ENCODE data around the gene ARIH2.

Gene ARIH2

DNA sequence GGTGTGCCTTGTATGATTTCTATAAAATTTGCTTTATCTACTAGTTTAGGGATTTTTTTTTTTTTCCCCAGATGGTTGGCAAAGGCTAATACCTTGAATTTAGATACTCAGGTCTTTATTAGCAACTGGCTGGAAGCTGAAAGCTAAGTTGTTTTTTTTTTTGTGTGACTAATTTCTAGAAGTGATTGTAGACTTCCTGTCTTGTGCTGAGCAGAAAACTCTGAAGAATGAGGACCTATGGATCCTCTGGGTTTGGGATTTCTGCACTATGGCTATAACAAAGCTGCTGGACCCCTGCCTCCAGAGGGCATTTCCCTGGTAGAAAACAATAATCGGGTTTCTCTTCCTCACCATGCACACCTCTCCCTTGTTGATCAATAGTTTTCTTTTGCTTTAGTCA, 10.0 kb downstream of the ARIH2 start:
- TF ChIP-seq, protein P1, sequence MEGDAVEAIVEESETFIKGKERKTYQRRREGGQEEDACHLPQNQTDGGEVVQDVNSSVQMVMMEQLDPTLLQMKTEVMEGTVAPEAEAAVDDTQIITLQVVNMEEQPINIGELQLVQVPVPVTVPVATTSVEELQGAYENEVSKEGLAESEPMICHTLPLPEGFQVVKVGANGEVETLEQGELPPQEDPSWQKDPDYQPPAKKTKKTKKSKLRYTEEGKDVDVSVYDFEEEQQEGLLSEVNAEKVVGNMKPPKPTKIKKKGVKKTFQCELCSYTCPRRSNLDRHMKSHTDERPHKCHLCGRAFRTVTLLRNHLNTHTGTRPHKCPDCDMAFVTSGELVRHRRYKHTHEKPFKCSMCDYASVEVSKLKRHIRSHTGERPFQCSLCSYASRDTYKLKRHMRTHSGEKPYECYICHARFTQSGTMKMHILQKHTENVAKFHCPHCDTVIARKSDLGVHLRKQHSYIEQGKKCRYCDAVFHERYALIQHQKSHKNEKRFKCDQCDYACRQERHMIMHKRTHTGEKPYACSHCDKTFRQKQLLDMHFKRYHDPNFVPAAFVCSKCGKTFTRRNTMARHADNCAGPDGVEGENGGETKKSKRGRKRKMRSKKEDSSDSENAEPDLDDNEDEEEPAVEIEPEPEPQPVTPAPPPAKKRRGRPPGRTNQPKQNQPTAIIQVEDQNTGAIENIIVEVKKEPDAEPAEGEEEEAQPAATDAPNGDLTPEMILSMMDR (IDR thresholded peaks at IDR 0.05; ENCODE audit: extremely low read depth, insufficient read depth, missing control alignments), result no peak
- DNase-seq (ENCODE audit: low spot score), result peak; percentile 30
- in situ Hi-C loops (cut with MboI; ENCODE audit: low pct_unique_long_range_greater_than_20kb, low sequenced_read_pairs, unreplicated experiment), result no loop called here

DNA sequence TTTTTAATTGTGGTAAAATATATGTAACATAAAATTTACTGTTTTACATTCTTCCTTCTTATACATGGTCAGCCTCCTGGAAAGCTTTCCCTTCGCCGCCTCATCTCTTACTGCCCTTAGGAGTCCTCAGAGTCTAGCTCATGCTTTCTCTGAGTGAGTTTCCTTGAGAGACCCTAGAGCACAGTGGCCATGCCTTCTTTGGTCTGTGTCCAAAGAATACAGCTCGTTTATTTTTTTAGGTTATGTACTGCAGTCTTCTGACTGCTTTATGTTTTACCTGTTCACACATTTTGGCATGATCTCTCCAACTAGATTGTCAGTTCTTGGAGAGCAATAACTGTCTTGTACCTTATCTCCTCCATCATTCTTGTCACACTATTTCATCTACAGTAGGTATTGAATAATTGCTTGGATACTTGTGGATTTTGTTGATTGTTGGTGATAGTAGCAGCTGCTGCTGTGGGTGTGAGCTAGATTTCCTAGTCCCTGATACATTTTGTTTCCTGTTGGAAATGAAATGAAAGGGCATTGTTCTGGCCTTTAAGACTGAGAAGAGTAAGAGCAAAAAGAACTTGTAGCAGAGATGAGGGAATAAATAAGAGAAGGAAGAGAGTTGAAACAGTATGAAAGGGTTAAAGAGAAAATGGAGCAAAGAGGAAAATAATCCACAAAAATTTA, 10.9 kb downstream of the ARIH2 start:
- in situ Hi-C loops (cut with MboI; ENCODE audit: low pct_unique_long_range_greater_than_20kb, low sequenced_read_pairs, unreplicated experiment), result no loop called here

DNA sequence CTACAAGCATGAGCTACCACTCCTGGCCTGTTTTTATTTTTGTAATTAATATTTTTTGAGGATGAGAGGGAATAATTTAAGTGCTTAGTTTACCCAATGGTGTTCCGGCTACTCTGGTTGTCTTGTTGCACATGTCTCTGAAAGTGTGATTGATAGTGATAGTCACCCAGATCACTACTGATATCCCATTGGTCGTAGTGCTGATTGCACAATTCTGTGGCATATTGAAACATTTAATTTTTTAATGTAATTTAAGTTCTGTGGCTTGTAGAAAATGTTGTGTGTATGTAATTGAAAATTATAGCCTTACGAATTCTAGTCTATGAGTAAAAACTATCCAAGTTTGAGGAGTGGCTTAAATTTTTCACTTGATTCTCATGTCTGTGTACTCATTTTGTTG, 11.9 kb downstream of the ARIH2 start:
- TF ChIP-seq, protein P1 (IDR thresholded peaks at IDR 0.05; ENCODE audit: extremely low read depth, insufficient read depth, missing control alignments), result no peak
- in situ Hi-C loops (cut with MboI; ENCODE audit: low pct_unique_long_range_greater_than_20kb, low sequenced_read_pairs, unreplicated experiment), result no loop called here
- DNase-seq (ENCODE audit: low spot score), result no peak

More for the DNA sequence above, 10.9 kb downstream of the ARIH2 start:
- TF ChIP-seq, protein P1 (IDR thresholded peaks at IDR 0.05; ENCODE audit: extremely low read depth, insufficient read depth, missing control alignments), result no peak
- DNase-seq (ENCODE audit: low spot score), result no peak

DNA sequence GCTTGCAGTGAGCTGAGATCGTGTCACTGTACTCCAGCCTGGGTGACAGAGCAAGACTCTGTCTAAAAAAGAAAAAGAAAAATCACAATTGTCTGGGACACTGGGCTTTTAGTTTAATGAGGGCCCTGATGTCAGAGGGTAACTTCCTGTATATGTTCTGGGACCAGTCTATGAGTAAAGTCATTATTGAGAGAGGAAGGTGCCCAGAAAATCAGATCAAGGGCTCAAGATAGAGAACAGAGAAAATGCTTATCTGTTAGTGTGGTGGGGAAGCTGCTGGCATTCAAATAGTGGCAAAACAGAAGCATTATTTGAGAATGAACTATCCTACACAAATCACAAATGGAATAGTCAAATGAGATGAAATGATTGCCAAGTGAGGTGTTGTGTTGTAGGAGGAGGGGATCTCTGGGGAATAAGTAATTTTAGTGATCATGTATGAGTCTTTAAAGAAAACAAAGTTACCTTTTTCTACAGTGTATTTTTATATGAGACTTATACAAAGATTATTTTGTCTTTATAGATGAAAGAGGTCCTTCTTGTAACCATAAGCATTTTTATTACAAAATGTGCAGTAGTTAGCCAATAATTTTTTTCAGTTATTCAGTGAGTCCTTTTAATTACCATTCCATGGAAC, 13.4 kb downstream of the ARIH2 start:
- in situ Hi-C loops (cut with MboI; ENCODE audit: low pct_unique_long_range_greater_than_20kb, low sequenced_read_pairs, unreplicated experiment), result no loop called here
- no peak for DNase-seq (ENCODE audit: low spot score)
- TF ChIP-seq, protein P1 (IDR thresholded peaks at IDR 0.05; ENCODE audit: extremely low read depth, insufficient read depth, missing control alignments), result no peak

DNA sequence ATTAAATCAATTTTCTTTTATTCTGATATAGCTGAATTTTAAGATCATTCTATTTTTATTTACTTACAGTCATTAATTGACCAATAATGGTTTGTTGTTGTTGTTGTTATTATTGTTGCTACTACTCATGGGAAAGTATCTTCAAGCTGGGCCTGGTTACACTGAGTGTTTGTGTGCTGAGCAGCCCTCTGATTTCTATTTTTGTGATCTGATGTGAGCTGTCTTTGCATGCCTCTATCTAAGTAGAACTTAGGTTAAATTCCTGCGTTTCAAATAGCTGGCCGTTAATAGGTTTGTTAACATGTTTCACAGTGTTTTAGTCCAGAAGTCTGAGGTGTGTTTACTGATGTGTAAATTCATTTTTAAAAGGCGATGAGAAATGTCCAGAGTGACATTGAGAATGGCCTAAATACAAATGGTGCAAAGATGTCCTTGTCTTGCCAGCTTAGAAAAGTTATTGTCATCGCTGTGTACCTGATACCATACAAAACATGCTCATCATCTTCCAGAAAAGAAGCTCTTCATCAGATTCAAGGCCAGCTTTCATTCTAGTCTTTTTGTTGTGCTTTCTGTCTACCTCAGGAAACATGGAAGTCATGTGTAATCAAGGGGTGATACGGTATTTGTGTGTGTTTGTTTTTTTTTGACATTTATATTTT, 15.8 kb downstream of the ARIH2 start:
- in situ Hi-C loops (cut with MboI; ENCODE audit: low pct_unique_long_range_greater_than_20kb, low sequenced_read_pairs, unreplicated experiment), result no loop called here
- no peak for DNase-seq (ENCODE audit: low spot score)
- TF ChIP-seq, protein P1 (IDR thresholded peaks at IDR 0.05; ENCODE audit: extremely low read depth, insufficient read depth, missing control alignments), result no peak

DNA sequence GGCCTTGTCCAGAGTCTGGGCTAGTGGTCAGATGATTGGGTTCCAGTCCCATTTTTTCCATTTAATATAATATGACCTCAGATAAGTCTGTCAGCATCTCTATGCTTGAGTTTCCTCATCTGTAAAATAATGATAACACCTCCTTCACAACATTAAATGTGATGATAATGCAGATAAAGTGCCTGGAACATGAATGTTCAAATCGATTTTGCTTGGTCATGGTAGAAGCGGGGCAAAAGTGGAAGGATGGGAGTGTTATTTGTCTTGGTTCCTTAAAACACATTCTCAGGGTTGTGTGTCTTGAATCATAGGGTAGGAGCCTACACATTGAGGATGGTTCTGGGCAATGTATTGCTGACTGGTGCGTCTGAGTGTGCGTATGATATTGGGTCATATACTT, 16.9 kb downstream of the ARIH2 start:
- no peak for DNase-seq (ENCODE audit: low spot score)
- in situ Hi-C loops (cut with MboI; ENCODE audit: low pct_unique_long_range_greater_than_20kb, low sequenced_read_pairs, unreplicated experiment), result no loop called here
- TF ChIP-seq, protein P1 (IDR thresholded peaks at IDR 0.05; ENCODE audit: extremely low read depth, insufficient read depth, missing control alignments), result no peak
